Measurements from ENCODE around the gene NR6A1.

Gene NR6A1

DNA sequence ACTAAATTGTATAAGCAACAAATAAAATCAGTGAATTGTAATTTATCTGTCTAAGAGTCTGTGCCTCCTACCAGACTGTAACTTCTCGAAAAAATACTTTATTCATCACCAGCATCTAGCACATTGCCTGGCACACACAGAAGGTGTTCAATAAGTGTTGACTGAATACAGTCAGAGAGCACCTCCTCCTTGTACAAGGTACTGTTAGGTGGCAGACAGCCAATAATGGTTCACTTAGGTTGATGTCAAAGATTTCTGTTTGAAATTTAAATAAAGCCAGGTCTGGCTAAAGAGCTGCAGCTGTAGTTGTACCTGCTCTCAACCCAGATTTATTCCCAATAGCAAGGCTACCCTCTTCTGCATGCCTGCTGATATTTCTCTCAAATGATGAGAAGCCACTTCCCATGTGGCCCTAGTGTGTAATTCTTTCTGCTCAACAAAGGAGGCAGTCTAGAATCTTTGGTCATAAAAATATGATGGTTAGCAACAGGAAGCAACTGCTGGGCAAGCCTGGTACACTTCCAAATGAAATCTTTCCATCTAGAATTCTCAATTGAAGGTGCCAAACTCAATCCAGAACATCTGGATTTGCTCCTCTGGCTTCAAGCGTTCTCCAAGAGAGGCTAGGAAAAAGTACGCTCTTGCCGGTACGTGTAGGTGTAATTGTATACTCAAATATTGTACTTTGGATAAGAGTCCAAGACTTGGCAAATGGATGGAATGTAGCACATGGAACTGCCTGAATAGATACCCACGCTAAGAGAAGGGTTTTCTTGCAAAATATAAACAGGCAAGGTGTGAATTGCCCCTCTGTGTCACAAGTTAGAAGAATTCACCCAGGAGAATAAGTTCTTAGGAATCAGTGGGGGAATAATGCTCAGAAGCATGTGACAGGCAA lies 95.6 kb downstream of the NR6A1 start:
- Histone ChIP-seq H3K4me1 (ENCODE audit: control insufficient read depth, insufficient read depth, low read length) (no peaks in the 10 kb centered on the region), H3K27ac (ENCODE audit: low read length) (no peak overlapping the region), H3K4me3 (ENCODE audit: low read length) (no peak overlapping the region), H3K9me3 (ENCODE audit: control insufficient read depth, insufficient read depth, low read length) (no peaks in the 10 kb centered on the region), H3K36me3 (ENCODE audit: control insufficient read depth, insufficient read depth, low read length) (no peaks in the 10 kb centered on the region), H3K27me3 (ENCODE audit: control insufficient read depth, insufficient read depth, low read length) (no peaks in the 10 kb centered on the region)
- WGBS (ENCODE audit: insufficient coverage, insufficient read length) = no CpG with 5 or more reads among the region's 6 CpGs
- DNase-seq (ENCODE audit: low read depth, low spot score) = no peak

DNA sequence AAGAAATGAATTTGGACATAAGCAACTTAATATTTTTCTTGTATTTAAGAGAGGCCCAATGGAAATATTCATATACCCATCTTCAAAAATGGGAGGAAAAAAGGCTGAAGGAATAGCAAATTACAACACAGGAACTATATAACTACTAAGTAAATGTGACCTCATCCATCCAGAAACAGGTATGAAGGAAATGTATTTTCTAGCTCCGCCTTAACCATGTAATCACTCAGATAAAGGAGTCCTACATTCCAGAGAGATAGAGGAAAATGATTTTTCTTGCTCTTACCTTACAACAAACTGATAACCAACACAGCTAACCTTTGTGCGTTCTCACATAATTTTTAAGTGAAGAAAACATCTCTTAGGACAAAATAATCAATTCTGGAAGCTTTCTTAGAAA lies 96.5 kb downstream of the NR6A1 start:
- H3K4me1 ChIP-seq (ENCODE audit: control insufficient read depth, insufficient read depth, low read length) = no peaks in the 10 kb centered on the region
- no peak for DNase-seq (ENCODE audit: low read depth, low spot score)
- WGBS (ENCODE audit: insufficient coverage, insufficient read length) = no CpG with 5 or more reads among the region's 2 CpGs
- H3K4me3 ChIP-seq (ENCODE audit: low read length) = no peak overlapping the region
- no peaks in the 10 kb centered on the region for H3K27me3 ChIP-seq (ENCODE audit: control insufficient read depth, insufficient read depth, low read length)
- no peak overlapping the region for H3K27ac ChIP-seq (ENCODE audit: low read length)
- H3K9me3 ChIP-seq (ENCODE audit: control insufficient read depth, insufficient read depth, low read length) = no peaks in the 10 kb centered on the region
- H3K36me3 ChIP-seq (ENCODE audit: control insufficient read depth, insufficient read depth, low read length) = no peaks in the 10 kb centered on the region

DNA sequence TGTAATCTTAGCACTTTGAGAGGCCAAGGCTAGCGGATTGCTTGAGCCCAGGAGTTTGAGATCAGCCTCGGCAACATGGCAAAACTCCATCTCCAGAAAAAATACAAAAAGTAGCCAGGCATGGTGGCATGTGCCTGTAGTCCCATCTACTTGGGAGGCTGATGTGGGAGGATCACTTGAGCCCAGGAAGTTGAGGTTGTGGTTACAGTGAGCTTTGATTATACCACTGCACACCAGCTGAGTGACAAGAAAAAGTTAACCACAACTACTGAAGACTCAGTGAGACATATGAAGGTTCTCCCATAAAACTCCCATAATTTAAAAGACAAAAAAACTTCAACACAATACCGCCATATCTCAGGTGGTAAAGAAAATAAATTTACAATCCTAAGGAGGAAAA lies 98.0 kb downstream of the NR6A1 start:
- DNase-seq (ENCODE audit: low read depth, low spot score) = no peak
- WGBS (ENCODE audit: insufficient coverage, insufficient read length) = no CpG with 5 or more reads among the region's 3 CpGs
- Histone ChIP-seq H3K27ac (ENCODE audit: low read length) (no peak overlapping the region), H3K27me3 (ENCODE audit: control insufficient read depth, insufficient read depth, low read length) (no peaks in the 10 kb centered on the region), H3K36me3 (ENCODE audit: control insufficient read depth, insufficient read depth, low read length) (no peaks in the 10 kb centered on the region), H3K4me3 (ENCODE audit: low read length) (no peak overlapping the region), H3K4me1 (ENCODE audit: control insufficient read depth, insufficient read depth, low read length) (no peaks in the 10 kb centered on the region), H3K9me3 (ENCODE audit: control insufficient read depth, insufficient read depth, low read length) (no peaks in the 10 kb centered on the region)

GRCh38 chr9:124671861-124672260 lies 99.2 kb downstream of the NR6A1 start:
- no peaks in the 10 kb centered on the region for H3K9me3 ChIP-seq (ENCODE audit: control insufficient read depth, insufficient read depth, low read length)
- no peak for DNase-seq (ENCODE audit: low read depth, low spot score)
- H3K4me1 ChIP-seq (ENCODE audit: control insufficient read depth, insufficient read depth, low read length) = no peaks in the 10 kb centered on the region
- WGBS (ENCODE audit: insufficient coverage, insufficient read length) = no CpG with 5 or more reads among the region's 6 CpGs
- no peak overlapping the region for H3K27ac ChIP-seq (ENCODE audit: low read length)
- no peaks in the 10 kb centered on the region for H3K27me3 ChIP-seq (ENCODE audit: control insufficient read depth, insufficient read depth, low read length)
- H3K36me3 ChIP-seq (ENCODE audit: control insufficient read depth, insufficient read depth, low read length) = no peaks in the 10 kb centered on the region
- H3K4me3 ChIP-seq (ENCODE audit: low read length) = no peak overlapping the region

DNA sequence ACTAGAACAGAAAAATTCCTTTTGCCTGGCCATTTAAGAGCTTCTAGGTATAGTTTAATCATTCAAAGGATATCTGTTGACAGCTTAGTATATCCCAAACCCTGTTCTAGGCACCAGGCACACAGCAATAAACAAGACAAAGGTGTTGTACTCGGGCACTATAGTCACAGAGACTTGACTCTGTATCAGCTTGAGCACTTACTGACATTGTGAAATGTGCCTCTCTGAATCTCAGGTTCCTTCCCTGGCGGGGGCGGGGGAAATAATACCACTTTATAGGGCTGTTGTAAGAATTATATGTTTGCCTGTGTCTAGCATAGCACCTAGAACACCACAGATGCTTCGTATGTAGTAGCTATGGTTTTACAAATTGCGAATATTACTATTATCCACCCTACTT lies 104.5 kb downstream of the NR6A1 start:
- no peaks in the 10 kb centered on the region for H3K36me3 ChIP-seq (ENCODE audit: control insufficient read depth, insufficient read depth, low read length)
- H3K27ac ChIP-seq (ENCODE audit: low read length) = no peak overlapping the region
- H3K9me3 ChIP-seq (ENCODE audit: control insufficient read depth, insufficient read depth, low read length) = no peaks in the 10 kb centered on the region
- no peak overlapping the region for H3K4me3 ChIP-seq (ENCODE audit: low read length)
- WGBS (ENCODE audit: insufficient coverage, insufficient read length) = no CpG with 5 or more reads among the region's 5 CpGs
- H3K4me1 ChIP-seq (ENCODE audit: control insufficient read depth, insufficient read depth, low read length) = no peaks in the 10 kb centered on the region
- DNase-seq (ENCODE audit: low read depth, low spot score) = no peak
- no peaks in the 10 kb centered on the region for H3K27me3 ChIP-seq (ENCODE audit: control insufficient read depth, insufficient read depth, low read length)

DNA sequence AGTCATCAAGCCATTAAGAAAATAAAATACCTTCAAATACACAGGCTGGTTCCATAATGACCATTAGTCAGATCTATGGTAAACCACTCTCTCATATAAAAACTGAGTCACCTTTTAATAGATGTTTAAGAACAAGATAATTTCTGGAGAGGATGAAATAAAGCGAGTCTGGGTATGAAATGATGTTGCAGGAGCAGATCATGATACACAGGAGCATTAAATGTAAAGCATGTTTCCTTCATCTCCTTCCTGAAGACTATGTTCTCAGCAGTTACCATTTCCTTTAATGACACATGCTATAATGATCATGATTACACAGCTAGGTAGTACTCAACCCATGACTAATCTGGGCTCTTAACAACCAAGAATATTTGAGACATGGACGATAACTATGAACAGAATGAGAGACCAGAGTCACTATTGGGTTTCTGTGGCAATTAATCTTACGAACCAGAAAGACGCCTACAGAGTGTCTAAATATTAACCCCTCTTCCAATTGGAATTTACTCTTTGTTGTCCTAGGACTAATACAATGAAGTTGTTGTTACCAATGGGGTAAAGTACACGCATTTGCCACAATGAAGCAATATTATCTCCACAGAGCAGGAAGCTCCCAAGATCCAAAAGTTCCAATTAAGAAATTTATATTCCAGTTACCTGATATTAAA lies 105.6 kb downstream of the NR6A1 start:
- no peak overlapping the region for H3K27ac ChIP-seq (ENCODE audit: low read length)
- no peaks in the 10 kb centered on the region for H3K9me3 ChIP-seq (ENCODE audit: control insufficient read depth, insufficient read depth, low read length)
- no CpG with 5 or more reads among the region's 5 CpGs for WGBS (ENCODE audit: insufficient coverage, insufficient read length)
- H3K27me3 ChIP-seq (ENCODE audit: control insufficient read depth, insufficient read depth, low read length) = no peaks in the 10 kb centered on the region
- H3K4me1 ChIP-seq (ENCODE audit: control insufficient read depth, insufficient read depth, low read length) = no peaks in the 10 kb centered on the region
- H3K36me3 ChIP-seq (ENCODE audit: control insufficient read depth, insufficient read depth, low read length) = no peaks in the 10 kb centered on the region
- no peak for DNase-seq (ENCODE audit: low read depth, low spot score)
- H3K4me3 ChIP-seq (ENCODE audit: low read length) = no peak overlapping the region

GRCh38 chr9:124664143-124664542 lies 107.0 kb downstream of the NR6A1 start:
- Histone ChIP-seq H3K4me1 (ENCODE audit: control insufficient read depth, insufficient read depth, low read length) (peaks cover 2% of the 10 kb centered on the region; the same call in 1 of the 2 replicates), H3K9me3 (ENCODE audit: control insufficient read depth, insufficient read depth, low read length) (no peaks in the 10 kb centered on the region), H3K27ac (ENCODE audit: low read length) (no peak overlapping the region), H3K27me3 (ENCODE audit: control insufficient read depth, insufficient read depth, low read length) (no peaks in the 10 kb centered on the region), H3K4me3 (ENCODE audit: low read length) (no peak overlapping the region), H3K36me3 (ENCODE audit: control insufficient read depth, insufficient read depth, low read length) (no peaks in the 10 kb centered on the region)
- no peak for DNase-seq (ENCODE audit: low read depth, low spot score)
- no CpG with 5 or more reads among the region's 2 CpGs for WGBS (ENCODE audit: insufficient coverage, insufficient read length)

DNA sequence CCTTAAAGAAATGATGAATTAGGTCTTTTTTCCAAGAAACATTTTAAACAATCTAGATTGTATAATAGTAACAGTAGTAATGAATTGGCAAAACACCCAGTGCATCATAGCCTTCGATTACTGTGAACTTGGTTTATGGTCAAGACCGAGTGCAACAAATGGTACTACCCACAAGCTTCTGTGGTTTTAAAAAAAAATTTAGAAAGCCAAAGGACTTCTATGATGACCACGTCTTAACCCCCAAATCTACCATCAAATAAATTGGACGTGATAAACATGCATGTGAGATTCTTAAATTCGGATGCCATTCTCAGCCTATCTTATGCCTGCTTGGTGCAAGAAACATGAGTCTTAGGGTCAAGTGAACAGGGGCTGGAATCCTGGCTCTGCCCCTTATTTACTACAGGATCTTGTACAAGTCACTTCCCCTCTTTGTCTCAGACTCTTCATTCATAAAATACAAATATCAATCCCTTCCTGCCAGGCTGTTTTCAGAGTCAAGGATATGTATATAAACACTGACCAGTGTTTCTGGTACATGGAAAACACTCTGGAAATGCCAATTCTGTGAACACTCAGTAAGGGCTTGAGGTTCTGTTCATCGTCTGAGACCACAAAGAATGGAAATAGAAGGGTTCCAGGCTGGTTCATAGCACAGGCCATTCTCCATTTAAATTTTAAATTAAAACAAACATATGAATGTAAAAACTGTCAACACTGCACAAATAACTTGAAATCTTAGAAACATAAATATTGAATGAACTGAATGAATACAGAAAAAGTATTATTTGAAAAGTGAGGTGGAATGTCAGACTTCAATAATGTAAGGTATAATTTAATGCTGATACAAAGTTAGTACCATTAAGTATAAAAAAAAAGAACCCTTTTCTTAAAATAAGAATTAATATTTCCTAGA lies 107.8 kb downstream of the NR6A1 start:
- no peak overlapping the region for H3K27ac ChIP-seq (ENCODE audit: low read length)
- H3K4me3 ChIP-seq (ENCODE audit: low read length) = no peak overlapping the region
- H3K9me3 ChIP-seq (ENCODE audit: control insufficient read depth, insufficient read depth, low read length) = no peaks in the 10 kb centered on the region
- no peaks in the 10 kb centered on the region for H3K27me3 ChIP-seq (ENCODE audit: control insufficient read depth, insufficient read depth, low read length)
- peaks cover 3% of the 10 kb centered on the region; the same call in 1 of the 2 replicates for H3K4me1 ChIP-seq (ENCODE audit: control insufficient read depth, insufficient read depth, low read length)
- no peaks in the 10 kb centered on the region for H3K36me3 ChIP-seq (ENCODE audit: control insufficient read depth, insufficient read depth, low read length)
- no CpG with 5 or more reads among the region's 6 CpGs for WGBS (ENCODE audit: insufficient coverage, insufficient read length)
- DNase-seq (ENCODE audit: low read depth, low spot score) = no peak

DNA sequence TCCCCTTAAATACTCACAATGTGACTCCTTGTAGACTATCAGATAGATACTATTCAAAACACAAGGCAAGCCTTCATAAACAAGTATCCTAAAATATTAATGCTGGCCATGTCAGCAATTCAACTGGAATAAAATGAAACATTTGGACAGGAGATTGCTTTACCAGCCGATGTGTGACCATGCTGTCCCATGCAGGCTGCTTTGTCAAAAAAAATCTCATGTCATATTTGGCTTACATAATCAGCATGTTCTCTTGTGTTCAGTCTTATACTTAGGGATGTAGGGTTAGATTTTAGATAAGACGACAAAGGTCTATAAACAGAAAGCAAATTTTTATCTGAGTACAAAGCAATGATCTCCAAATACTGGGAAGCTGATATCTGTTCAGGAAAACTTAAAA lies 108.5 kb downstream of the NR6A1 start:
- peaks cover 3% of the 10 kb centered on the region; the same call in 1 of the 2 replicates for H3K4me1 ChIP-seq (ENCODE audit: control insufficient read depth, insufficient read depth, low read length)
- no peak overlapping the region for H3K27ac ChIP-seq (ENCODE audit: low read length)
- no CpG with 5 or more reads among the region's 2 CpGs for WGBS (ENCODE audit: insufficient coverage, insufficient read length)

DNA sequence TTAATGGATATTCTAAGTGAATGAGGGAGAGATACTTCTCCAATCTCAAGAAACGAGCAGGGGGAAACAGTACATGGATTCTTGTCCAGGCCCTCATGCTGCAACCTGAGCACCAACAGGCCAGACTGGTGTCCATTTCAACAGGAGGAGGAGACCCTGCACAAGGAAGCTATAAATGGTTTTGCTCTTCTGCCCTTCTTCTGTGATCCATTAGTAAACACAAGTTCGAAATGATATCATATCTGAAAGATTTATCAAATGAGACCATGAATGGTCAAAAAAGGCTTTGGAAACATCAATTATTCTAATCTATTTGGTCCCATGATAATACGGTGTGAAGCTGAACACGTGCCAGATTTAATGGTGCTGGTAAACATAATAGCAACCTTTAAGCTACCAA lies 109.8 kb downstream of the NR6A1 start:
- WGBS (ENCODE audit: insufficient coverage, insufficient read length) = no CpG with 5 or more reads among the region's 4 CpGs
- Histone ChIP-seq H3K9me3 (ENCODE audit: control insufficient read depth, insufficient read depth, low read length) (no peaks in the 10 kb centered on the region), H3K4me1 (ENCODE audit: control insufficient read depth, insufficient read depth, low read length) (peaks cover 3% of the 10 kb centered on the region; the same call in 1 of the 2 replicates), H3K27me3 (ENCODE audit: control insufficient read depth, insufficient read depth, low read length) (no peaks in the 10 kb centered on the region), H3K36me3 (ENCODE audit: control insufficient read depth, insufficient read depth, low read length) (no peaks in the 10 kb centered on the region), H3K27ac (ENCODE audit: low read length) (no peak overlapping the region), H3K4me3 (ENCODE audit: low read length) (no peak overlapping the region)
- DNase-seq (ENCODE audit: low read depth, low spot score) = no peak

More for the DNA sequence above, 108.5 kb downstream of the NR6A1 start:
- H3K36me3 ChIP-seq (ENCODE audit: control insufficient read depth, insufficient read depth, low read length) = no peaks in the 10 kb centered on the region
- no peak for DNase-seq (ENCODE audit: low read depth, low spot score)
- H3K27me3 ChIP-seq (ENCODE audit: control insufficient read depth, insufficient read depth, low read length) = no peaks in the 10 kb centered on the region
- H3K4me3 ChIP-seq (ENCODE audit: low read length) = no peak overlapping the region
- no peaks in the 10 kb centered on the region for H3K9me3 ChIP-seq (ENCODE audit: control insufficient read depth, insufficient read depth, low read length)

All from iPS DF 6.9 (cell line).